ENCODE results near the gene TMEM244.
"Not testable (repeated sequence)": the region's sequence is repeated elsewhere in the genome, so short reads cannot be mapped to it uniquely, and the experiment has no call there.

TMEM244 gene

GRCh38 chr6:129889580-129889979, 28.5 kb upstream of the TMEM244 start:
- Histone ChIP-seq H4K20me1 (ENCODE audit: insufficient read depth, low read length) (no peaks in the 10 kb centered on the region), H3K4me1 (ENCODE audit: low read length) (peaks cover 5% of the 10 kb centered on the region; the same call in 1 of the 2 replicates), H3K79me2 (ENCODE audit: low read length) (no peaks in the 10 kb centered on the region), H3K27me3 (ENCODE audit: low read depth, low read length) (no peaks in the 10 kb centered on the region), H3K36me3 (replicated peaks; ENCODE audit: low read depth, low read length) (no peaks in the 10 kb centered on the region), H3K4me2 (ENCODE audit: low read length) (no peak overlapping the region), H3K9me3 (ENCODE audit: insufficient read depth, low read length) (no peaks in the 10 kb centered on the region), H3K9ac (ENCODE audit: low read length) (no peak overlapping the region), H2AFZ (ENCODE audit: low read depth, low read length) (no peak overlapping the region), H3K4me3 (ENCODE audit: low read length) (no peak overlapping the region), H3K27ac (ENCODE audit: low read length) (no peak overlapping the region)
- TF ChIP-seq EZH2phosphoT487 (IDR thresholded peaks at IDR 0.05; ENCODE audit: low read depth) = no peak
- no peak for TF ChIP-seq CTCF (IDR thresholded peaks at IDR 0.05; ENCODE audit: low read depth, low read length)

DNA sequence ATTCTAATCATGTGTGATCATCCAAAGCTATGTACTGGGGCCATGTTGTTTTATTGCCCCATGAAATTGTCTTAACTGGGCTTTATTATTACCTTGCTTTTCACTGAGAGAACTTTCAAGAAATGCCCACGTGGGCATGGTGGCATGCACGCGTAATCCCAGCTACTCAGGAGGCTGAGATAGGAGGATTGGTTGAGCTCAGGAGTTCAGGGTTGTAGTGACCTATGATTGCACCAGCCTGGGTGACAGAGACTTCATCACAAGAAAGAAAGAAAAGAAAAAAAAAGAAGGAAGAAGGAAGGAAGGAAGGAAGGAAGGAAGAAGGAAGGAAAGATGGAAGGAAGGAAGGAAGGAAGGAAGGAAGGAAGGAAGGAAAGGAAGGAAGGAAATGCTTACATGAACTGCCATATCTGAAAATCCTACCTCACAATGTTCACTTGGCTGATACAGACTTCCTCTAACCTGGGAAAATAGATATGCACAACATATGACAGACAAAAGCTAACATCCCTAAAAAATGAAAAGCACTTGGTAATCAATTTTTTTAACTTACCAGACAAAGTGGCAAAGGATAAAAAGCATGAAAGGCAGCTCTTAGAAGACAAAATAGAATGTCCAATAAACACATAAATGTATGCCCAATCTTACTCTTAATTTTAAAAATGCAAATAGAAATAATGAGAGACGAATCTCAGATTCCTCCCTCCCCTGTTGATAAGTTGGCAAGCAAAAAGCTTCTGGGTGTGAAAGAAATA, 25.5 kb upstream of the TMEM244 start:
- TF ChIP-seq CTCF (IDR thresholded peaks at IDR 0.05; ENCODE audit: low read depth, low read length) (no peak), EZH2phosphoT487 (IDR thresholded peaks at IDR 0.05; ENCODE audit: low read depth) (no peak)
- Histone ChIP-seq H3K4me1 (ENCODE audit: low read length) (peaks cover 9% of the 10 kb centered on the region; the same call in 1 of the 2 replicates), H3K27ac (ENCODE audit: low read length) (no peak overlapping the region), H3K79me2 (ENCODE audit: low read length) (no peaks in the 10 kb centered on the region), H3K4me2 (ENCODE audit: low read length) (no peak overlapping the region), H3K36me3 (replicated peaks; ENCODE audit: low read depth, low read length) (no peaks in the 10 kb centered on the region), H3K9ac (ENCODE audit: low read length) (no peak overlapping the region), H3K4me3 (ENCODE audit: low read length) (no peak overlapping the region), H3K9me3 (ENCODE audit: insufficient read depth, low read length) (no peaks in the 10 kb centered on the region), H3K27me3 (ENCODE audit: low read depth, low read length) (no peaks in the 10 kb centered on the region), H4K20me1 (ENCODE audit: insufficient read depth, low read length) (no peaks in the 10 kb centered on the region), H2AFZ (ENCODE audit: low read depth, low read length) (no peak overlapping the region)

DNA sequence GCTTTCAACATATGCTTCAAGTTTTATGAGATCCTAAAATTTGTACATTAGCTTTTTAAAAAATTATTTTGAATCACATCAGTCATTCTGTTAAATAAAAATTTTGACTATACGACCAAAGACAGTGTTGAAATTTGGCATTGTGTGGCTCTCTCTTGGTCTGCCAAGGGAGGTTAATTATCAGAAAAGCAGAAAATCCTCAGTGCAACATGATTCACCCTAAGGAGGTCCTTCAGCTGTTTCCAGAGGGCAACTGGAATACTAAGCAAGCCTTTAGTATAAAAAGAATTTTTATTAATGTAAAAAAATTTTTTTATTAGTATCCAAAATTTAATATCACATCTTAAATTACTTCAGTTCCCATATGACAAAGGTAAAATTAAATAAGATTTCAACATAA, 23.1 kb upstream of the TMEM244 start:
- Histone ChIP-seq H4K20me1 (ENCODE audit: insufficient read depth, low read length) (no peaks in the 10 kb centered on the region), H3K4me1 (ENCODE audit: low read length) (peaks cover 4% of the 10 kb centered on the region; the same call in 1 of the 2 replicates), H3K79me2 (ENCODE audit: low read length) (no peaks in the 10 kb centered on the region), H3K4me2 (ENCODE audit: low read length) (no peak overlapping the region), H3K4me3 (ENCODE audit: low read length) (no peak overlapping the region), H3K27me3 (ENCODE audit: low read depth, low read length) (no peaks in the 10 kb centered on the region), H3K9ac (ENCODE audit: low read length) (no peak overlapping the region), H3K9me3 (ENCODE audit: insufficient read depth, low read length) (no peaks in the 10 kb centered on the region), H3K36me3 (replicated peaks; ENCODE audit: low read depth, low read length) (no peaks in the 10 kb centered on the region), H2AFZ (ENCODE audit: low read depth, low read length) (no peak overlapping the region), H3K27ac (ENCODE audit: low read length) (no peak overlapping the region)
- no peak for TF ChIP-seq CTCF (IDR thresholded peaks at IDR 0.05; ENCODE audit: low read depth, low read length)
- no peak for TF ChIP-seq EZH2phosphoT487 (IDR thresholded peaks at IDR 0.05; ENCODE audit: low read depth)

GRCh38 chr6:129882510-129883023, 21.5 kb upstream of the TMEM244 start:
- no peak overlapping the region for H3K9ac ChIP-seq (ENCODE audit: low read length)
- no peak overlapping the region for H2AFZ ChIP-seq (ENCODE audit: low read depth, low read length)
- TF ChIP-seq EZH2phosphoT487 (IDR thresholded peaks at IDR 0.05; ENCODE audit: low read depth) (no peak), CTCF (IDR thresholded peaks at IDR 0.05; ENCODE audit: low read depth, low read length) (no peak)

DNA sequence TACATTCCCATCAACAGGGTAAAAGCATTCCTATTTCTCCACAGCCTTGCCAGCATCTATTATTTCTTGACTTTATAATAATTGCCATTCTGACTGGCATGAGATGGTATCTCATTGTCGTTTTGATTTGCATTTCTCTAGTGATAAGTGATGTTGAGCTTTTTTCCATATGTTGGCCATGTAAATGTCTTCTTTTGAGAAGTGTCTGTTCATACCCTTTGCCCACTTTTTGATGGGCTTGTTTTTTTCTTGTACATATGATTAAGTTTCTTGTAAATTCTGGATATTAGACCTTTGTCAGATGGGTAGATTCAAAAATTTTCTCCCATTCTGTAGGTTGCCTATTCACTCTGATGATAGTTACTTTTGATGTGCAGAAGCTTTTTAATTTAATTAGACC, 16.8 kb upstream of the TMEM244 start:
- H3K4me3 ChIP-seq (ENCODE audit: low read length); H3K4me2 ChIP-seq (ENCODE audit: low read length); H2AFZ ChIP-seq (ENCODE audit: low read depth, low read length); H3K9me3 ChIP-seq (ENCODE audit: insufficient read depth, low read length); H4K20me1 ChIP-seq (ENCODE audit: insufficient read depth, low read length); H3K27ac ChIP-seq (ENCODE audit: low read length); H3K36me3 ChIP-seq (replicated peaks; ENCODE audit: low read depth, low read length); H3K9ac ChIP-seq (ENCODE audit: low read length); H3K79me2 ChIP-seq (ENCODE audit: low read length); H3K27me3 ChIP-seq (ENCODE audit: low read depth, low read length): not testable (repeated sequence)
- H3K4me1 ChIP-seq (ENCODE audit: low read length) = peaks cover 20% of the 10 kb centered on the region

More at GRCh38 chr6:129882510-129883023, 21.5 kb upstream of the TMEM244 start:
- H3K4me3 ChIP-seq (ENCODE audit: low read length) = no peak overlapping the region
- no peaks in the 10 kb centered on the region for H3K9me3 ChIP-seq (ENCODE audit: insufficient read depth, low read length)
- peak overlapping the region; percentile 17; the same call in 1 of the 2 replicates for H3K4me2 ChIP-seq (ENCODE audit: low read length)
- peaks cover 4% of the 10 kb centered on the region; the same call in 1 of the 2 replicates for H3K4me1 ChIP-seq (ENCODE audit: low read length)
- no peaks in the 10 kb centered on the region for H3K79me2 ChIP-seq (ENCODE audit: low read length)
- no peaks in the 10 kb centered on the region for H3K36me3 ChIP-seq (replicated peaks; ENCODE audit: low read depth, low read length)
- no peaks in the 10 kb centered on the region for H3K27me3 ChIP-seq (ENCODE audit: low read depth, low read length)
- H3K27ac ChIP-seq (ENCODE audit: low read length) = no peak overlapping the region
- H4K20me1 ChIP-seq (ENCODE audit: insufficient read depth, low read length) = no peaks in the 10 kb centered on the region

All from OCI-LY3 (cell line).